Upper lobe of left lung (tissue), 6 donors: Measurements from ENCODE around the gene GBF1. TPM values are rescaled to one million over a fixed set of nuclear protein-coding genes. Genes with fewer than 3 reads are reported as not detected.
A peak's percentile ranks its signal among the peaks of the same experiment; 100 is the strongest.

Source experiments
- ATAC-seq, 2 donors: fragments of 200-7000 bp; cut with Tn5 transposase; one replicate each; pipeline ENCODE4 v1.9.1; 2022; ENCODE audit warnings: mild to moderate bottlenecking in 2 of 2, moderate library complexity in 2 of 2; ENCODE audit not compliant: low FRiP score in 2 of 2
- DNase-seq, 2 donors: peaks; one replicate each; pipeline ENCODE4 v3.0.0-alpha.2; 2019 to 2020
- H3K27ac ChIP-seq, 4 donors: fragments of 200-600 bp; sonication (generic); one replicate each; pipeline ENCODE4 v1.5.1; 2016 to 2019
- H3K27me3 ChIP-seq, 4 donors: fragments of 200-600 bp; sonication (generic); one replicate each; pipeline ENCODE4 v1.5.1; 2017 to 2019
- H3K36me3 ChIP-seq, 4 donors: fragments of 200-600 bp; sonication (generic); one replicate each; pipeline ENCODE4 v1.5.1; 2016 to 2019
- H3K4me1 ChIP-seq, 4 donors: fragments of 200-600 bp; sonication (generic); one replicate each; pipeline ENCODE4 v1.5.1; 2018 to 2019
- H3K4me3 ChIP-seq, 4 donors: fragments of 200-600 bp; sonication (generic); one replicate each; pipeline ENCODE4 v1.5.1; 2017 to 2019; ENCODE audit warnings: mild to moderate bottlenecking in 2 of 4, moderate library complexity in 1 of 4
- H3K9me3 ChIP-seq, 4 donors: fragments of 200-600 bp; sonication (generic); one replicate each; pipeline ENCODE4 v1.5.1; 2018 to 2019
- CTCF ChIP-seq, 6 experiments: fragments of 450-650 bp in 4 of 6; fragments of 200-600 bp in 2 of 6; sonication (generic) in 2 of 6; IDR thresholded peaks; one replicate each; pipeline ENCODE4 v1.5.1; 2016 to 2019; ENCODE audit warnings: antibody characterized with exemption in 6 of 6
- EP300 ChIP-seq, 4 donors: sonication (generic); formaldehyde crosslinking; IDR thresholded peaks; one replicate each; pipeline ENCODE4 v1.5.1; 2017; ENCODE audit warnings: antibody characterized with exemption in 4 of 4, control low read depth in 2 of 4
- POLR2A ChIP-seq, 4 donors: fragments of 450-650 bp; IDR thresholded peaks; one replicate each; pipeline ENCODE4 v1.5.1; 2016 to 2017; ENCODE audit warnings: antibody characterized with exemption in 4 of 4, mild to moderate bottlenecking in 2 of 4
- POLR2AphosphoS5 ChIP-seq, 2 donors: sonication (generic); formaldehyde crosslinking; IDR thresholded peaks; one replicate each; pipeline ENCODE4 v1.5.1; 2017; ENCODE audit warnings: antibody characterized with exemption in 2 of 2
- WGBS, 2 donors: methylation state at CpG; one replicate each; pipeline ENCODE4 v1.1.5; 2017 to 2018; 5-methylcytosine and 5-hydroxymethylcytosine counted together
- total RNA-seq, 6 donors: library from RNA; depleted of rRNA in 4 of 6; stranded (reverse); fragments of >200 nt in 4 of 6; gene quantifications; one replicate each; pipeline versions ENCODE4 v1.1.0 to v1.2.1, GENCODE V29; 2016 to 2021
- donor health status: DM: no; HTN: no; CAD: no; lungs with moderate emphysema.
- donor health status: DM: no; HTN: yes; CAD: no; lungs with severe emphysema.

GBF1 gene
- total RNA-seq, 6 donors from 2014 or later = 36.7 to 59.7 (median 44.4) TPM

GRCh38 chr10:102335184-102335583 is 89.9 kb downstream of the GBF1 start:
- Histone ChIP-seq H3K27ac (peak overlapping the region in 3 of 4 donors; percentile 5 to 49 (median 31)), H3K36me3 (peaks cover 0 to 4% (median 0%) of the 10 kb centered on the region in 4 donors), H3K9me3 (no peaks in the 10 kb centered on the region), H3K4me1 (peaks cover 9 to 27% (median 25%) of the 10 kb centered on the region in 4 donors), H3K4me3 (no peak overlapping the region), H3K27me3 (no peaks in the 10 kb centered on the region)
- WGBS, 2 donors = 78 to 85% methylated on average over 3 of the region's 3 CpGs
- DNase-seq (peak in 1 of 2 donors; percentile 54), ATAC-seq (peak; percentile 72 to 75)
- TF ChIP-seq POLR2A (IDR thresholded peaks at IDR 0.05) (no peak), EP300 (IDR thresholded peaks at IDR 0.05) (no peak), POLR2AphosphoS5 (IDR thresholded peaks at IDR 0.05) (no peak), CTCF (IDR thresholded peaks at IDR 0.05) (no peak)

- no peak for TF ChIP-seq CTCF (IDR thresholded peaks at IDR 0.05)
- no peak for TF ChIP-seq EP300 (IDR thresholded peaks at IDR 0.05)
- ATAC-seq = no peak
- Histone ChIP-seq H3K36me3 (peaks cover 0 to 18% (median 9%) of the 10 kb centered on the region in 4 donors), H3K4me3 (no peak overlapping the region), H3K27me3 (no peaks in the 10 kb centered on the region), H3K9me3 (no peaks in the 10 kb centered on the region), H3K27ac (no peak overlapping the region), H3K4me1 (peaks cover 0 to 8% (median 0%) of the 10 kb centered on the region in 4 donors)
- WGBS, 2 donors = 83 to 88% methylated on average over 2 of the region's 2 CpGs
- DNase-seq = no peak
Observed at GRCh38 chr10:102341038-102341688, 95.8 kb downstream of the GBF1 start.

GRCh38 chr10:102342458-102342857 is 97.1 kb downstream of the GBF1 start:
- Histone ChIP-seq H3K9me3 (no peaks in the 10 kb centered on the region), H3K27me3 (no peaks in the 10 kb centered on the region), H3K27ac (no peak overlapping the region), H3K4me1 (peaks cover 0 to 8% (median 0%) of the 10 kb centered on the region in 4 donors), H3K36me3 (peaks cover 0 to 26% (median 9%) of the 10 kb centered on the region in 4 donors), H3K4me3 (no peak overlapping the region)
- TF ChIP-seq EP300 (IDR thresholded peaks at IDR 0.05) (no peak), POLR2A (IDR thresholded peaks at IDR 0.05) (no peak)
- 36 to 58% methylated on average over 2 of the region's 2 CpGs for WGBS, 2 donors
- DNase-seq (no peak), ATAC-seq (no peak)

- Histone ChIP-seq H3K9me3 (no peaks in the 10 kb centered on the region), H3K27ac (no peak overlapping the region), H3K4me3 (no peak overlapping the region), H3K36me3 (peaks cover 0 to 26% (median 9%) of the 10 kb centered on the region in 4 donors), H3K27me3 (no peaks in the 10 kb centered on the region), H3K4me1 (peaks cover 0 to 8% (median 0%) of the 10 kb centered on the region in 4 donors)
- no peak for DNase-seq
- ATAC-seq = no peak
- no peak for TF ChIP-seq CTCF (IDR thresholded peaks at IDR 0.05)
- TF ChIP-seq EP300 (IDR thresholded peaks at IDR 0.05) = no peak
- no peak for TF ChIP-seq POLR2A (IDR thresholded peaks at IDR 0.05)
- no peak for TF ChIP-seq POLR2AphosphoS5 (IDR thresholded peaks at IDR 0.05)
- 93 to 98% methylated on average over 3 of the region's 3 CpGs for WGBS, 2 donors
Observed at GRCh38 chr10:102342958-102343357, 97.6 kb downstream of the GBF1 start.

GRCh38 chr10:102344067-102344466 is 98.7 kb downstream of the GBF1 start:
- TF ChIP-seq CTCF (IDR thresholded peaks at IDR 0.05) = no peak
- TF ChIP-seq EP300 (IDR thresholded peaks at IDR 0.05) = no peak
- TF ChIP-seq POLR2AphosphoS5 (IDR thresholded peaks at IDR 0.05) = no peak
- no peak for TF ChIP-seq POLR2A (IDR thresholded peaks at IDR 0.05)
- no peak overlapping the region for H3K4me3 ChIP-seq
- no peaks in the 10 kb centered on the region for H3K27me3 ChIP-seq
- no peak for DNase-seq
- peaks cover 0 to 30% (median 11%) of the 10 kb centered on the region in 4 donors for H3K36me3 ChIP-seq
- H3K27ac ChIP-seq = no peak overlapping the region
- H3K4me1 ChIP-seq = peaks cover 0 to 8% (median 0%) of the 10 kb centered on the region in 4 donors
- no peak for ATAC-seq
- WGBS, 2 donors = 93 to 97% methylated on average over 3 of the region's 3 CpGs
- no peaks in the 10 kb centered on the region for H3K9me3 ChIP-seq
